Measurements from ENCODE around the gene KPNA3.

GRCh38 chr13:49657241-49657641, 135.2 kb downstream of the KPNA3 start:
- TF ChIP-seq, protein P1, sequence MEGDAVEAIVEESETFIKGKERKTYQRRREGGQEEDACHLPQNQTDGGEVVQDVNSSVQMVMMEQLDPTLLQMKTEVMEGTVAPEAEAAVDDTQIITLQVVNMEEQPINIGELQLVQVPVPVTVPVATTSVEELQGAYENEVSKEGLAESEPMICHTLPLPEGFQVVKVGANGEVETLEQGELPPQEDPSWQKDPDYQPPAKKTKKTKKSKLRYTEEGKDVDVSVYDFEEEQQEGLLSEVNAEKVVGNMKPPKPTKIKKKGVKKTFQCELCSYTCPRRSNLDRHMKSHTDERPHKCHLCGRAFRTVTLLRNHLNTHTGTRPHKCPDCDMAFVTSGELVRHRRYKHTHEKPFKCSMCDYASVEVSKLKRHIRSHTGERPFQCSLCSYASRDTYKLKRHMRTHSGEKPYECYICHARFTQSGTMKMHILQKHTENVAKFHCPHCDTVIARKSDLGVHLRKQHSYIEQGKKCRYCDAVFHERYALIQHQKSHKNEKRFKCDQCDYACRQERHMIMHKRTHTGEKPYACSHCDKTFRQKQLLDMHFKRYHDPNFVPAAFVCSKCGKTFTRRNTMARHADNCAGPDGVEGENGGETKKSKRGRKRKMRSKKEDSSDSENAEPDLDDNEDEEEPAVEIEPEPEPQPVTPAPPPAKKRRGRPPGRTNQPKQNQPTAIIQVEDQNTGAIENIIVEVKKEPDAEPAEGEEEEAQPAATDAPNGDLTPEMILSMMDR (IDR thresholded peaks at IDR 0.05) = no peak
- TF ChIP-seq POLR2A (IDR thresholded peaks at IDR 0.05) (no peak), EP300 (IDR thresholded peaks at IDR 0.05) (no peak), POLR2AphosphoS5 (IDR thresholded peaks at IDR 0.05) (no peak)
